GM12875 (cell line): ENCODE measurements around the gene RPL18A.

Experiments used
- H3K4me3 ChIP-seq: one replicate; pipeline ENCODE4 v1.5.1; 2011; ENCODE audit warnings: low read depth, low read length, control low read depth
- CTCF ChIP-seq: IDR thresholded peaks from 2 replicates; pipeline ENCODE4 v1.5.1; 2011; ENCODE audit warnings: low read depth, mild to moderate bottlenecking, control low read depth, inconsistent platforms, low read length, moderate library complexity, borderline replicate concordance; ENCODE audit not compliant: insufficient read depth

The RPL18A gene

GRCh38 chr19:17859533-17860330 is at the start of gene RPL18A:
RPL18A (plus strand) TSS chr19:17859910; CDS start chr19:17859957, 47 bp downstream.
- TF ChIP-seq CTCF, result peak; percentile 95
- peak within 1 kb of the TSS; percentile 74 for H3K4me3 ChIP-seq

GRCh38 chr19:17811103-17811502 is 48.6 kb upstream of the RPL18A start:
- H3K4me3 ChIP-seq, result no peak overlapping the region

GRCh38 chr19:17811681-17812080 is 48.0 kb upstream of the RPL18A start:
- no peak overlapping the region for H3K4me3 ChIP-seq
- TF ChIP-seq CTCF, result no peak

More at GRCh38 chr19:17811103-17811502, 48.6 kb upstream of the RPL18A start:
- no peak for TF ChIP-seq CTCF

- H3K4me3 ChIP-seq, result no peak overlapping the region
- no peak for TF ChIP-seq CTCF
Measured at GRCh38 chr19:17812099-17812498, 47.6 kb upstream of the RPL18A start.

- no peak overlapping the region for H3K4me3 ChIP-seq
- TF ChIP-seq CTCF, result no peak
Measured at GRCh38 chr19:17817668-17818363, 41.9 kb upstream of the RPL18A start.

GRCh38 chr19:17821190-17821589 is 38.5 kb upstream of the RPL18A start, which contains the start of gene INSL3:
INSL3 (minus strand) TSS chr19:17821519; CDS start chr19:17821506, 13 bp downstream.
- H3K4me3 ChIP-seq, result no peak within 1 kb of the TSS
- TF ChIP-seq CTCF, result no peak
